Astrocyte (in vitro differentiated cells and primary cell): ENCODE measurements around the gene PTMS.

ENCODE experiments used
- CTCF ChIP-seq: IDR thresholded peaks from 2 replicates; pipeline ENCODE4 v1.5.1; 2011; ENCODE audit warnings: low read depth, mild to moderate bottlenecking, inconsistent platforms, low read length, moderate library complexity; ENCODE audit not compliant: insufficient read depth
- EZH2 ChIP-seq: IDR thresholded peaks from 2 replicates; pipeline ENCODE4 v1.6.1; 2012; ENCODE audit warnings: mild to moderate bottlenecking, low read length, inconsistent platforms; ENCODE audit not compliant: insufficient read depth

GRCh38 chr12:6799147-6799546 lies 33.0 kb downstream of the PTMS start:
- TF ChIP-seq CTCF (no peak), EZH2 (no peak)
